ENCODE results near the gene ZSCAN29. TPM values are rescaled to one million over a fixed set of nuclear protein-coding genes. Genes with fewer than 3 reads are reported as not detected.
"Not testable (repeated sequence)": the region's sequence is repeated elsewhere in the genome, so short reads cannot be mapped to it uniquely, and the experiment has no call there.

Gene ZSCAN29
- polyA plus RNA-seq (ENCODE audit: insufficient read length in 4 of 4) = 10 to 100 TPM; 24.5 to 28.7 (median 26.3) TPM

- peak; percentile 60 to 72 (median 70) for DNase-seq (ENCODE audit: low read depth in 4 of 4, low spot score in 3 of 4)
Observed at GRCh38 chr15:43370975-43371974, at the start of gene ZSCAN29, which contains the start of gene TUBGCP4. ZSCAN29 (minus strand) TSS chr15:43371043; CDS start chr15:43369913, 1,130 bp downstream. TUBGCP4 (plus strand) TSS chr15:43371101; CDS start chr15:43371355, 254 bp downstream.

GRCh38 chr15:43420435-43420834, 49.6 kb upstream of the ZSCAN29 start:
- DNase-seq (ENCODE audit: low read depth in 4 of 4, low spot score in 3 of 4) = no peak

GRCh38 chr15:43414196-43414595, 43.4 kb upstream of the ZSCAN29 start:
- no peak for DNase-seq (ENCODE audit: low read depth in 4 of 4, low spot score in 3 of 4)

GRCh38 chr15:43412096-43412495, 41.3 kb upstream of the ZSCAN29 start:
- no peak for DNase-seq (ENCODE audit: low read depth in 4 of 4, low spot score in 3 of 4)

GRCh38 chr15:43410572-43411214, 39.9 kb upstream of the ZSCAN29 start:
- no peak for DNase-seq (ENCODE audit: low read depth in 4 of 4, low spot score in 3 of 4)

- no peak for DNase-seq (ENCODE audit: low read depth in 4 of 4, low spot score in 3 of 4)
Observed at GRCh38 chr15:43408789-43409188, 37.9 kb upstream of the ZSCAN29 start.

GRCh38 chr15:43406808-43407207, 36.0 kb upstream of the ZSCAN29 start:
- no peak for DNase-seq (ENCODE audit: low read depth in 4 of 4, low spot score in 3 of 4)

GRCh38 chr15:43406189-43406588, 35.3 kb upstream of the ZSCAN29 start:
- DNase-seq (ENCODE audit: low read depth in 4 of 4, low spot score in 3 of 4) = no peak

GRCh38 chr15:43404130-43404529, 33.3 kb upstream of the ZSCAN29 start:
- DNase-seq (ENCODE audit: low read depth in 4 of 4, low spot score in 3 of 4) = no peak

- DNase-seq (ENCODE audit: low read depth in 4 of 4, low spot score in 3 of 4) = no peak
Observed at GRCh38 chr15:43403616-43404015, 32.8 kb upstream of the ZSCAN29 start.

GRCh38 chr15:43402255-43402654, 31.4 kb upstream of the ZSCAN29 start:
- DNase-seq (ENCODE audit: low read depth in 4 of 4, low spot score in 3 of 4) = no peak

GRCh38 chr15:43393592-43393991, 22.7 kb upstream of the ZSCAN29 start:
- DNase-seq (ENCODE audit: low read depth in 4 of 4, low spot score in 3 of 4) = not testable (repeated sequence)

GRCh38 chr15:43390723-43391122, 19.9 kb upstream of the ZSCAN29 start:
- DNase-seq (ENCODE audit: low read depth in 4 of 4, low spot score in 3 of 4) = no peak

- no peak for DNase-seq (ENCODE audit: low read depth in 4 of 4, low spot score in 3 of 4)
Observed at GRCh38 chr15:43383070-43383469, 12.2 kb upstream of the ZSCAN29 start.

GRCh38 chr15:43382310-43382709, 11.5 kb upstream of the ZSCAN29 start:
- DNase-seq (ENCODE audit: low read depth in 4 of 4, low spot score in 3 of 4) = no peak

GRCh38 chr15:43378601-43379000, 7.8 kb upstream of the ZSCAN29 start:
- DNase-seq (ENCODE audit: low read depth in 4 of 4, low spot score in 3 of 4) = no peak

GRCh38 chr15:43376017-43376705, 5.3 kb upstream of the ZSCAN29 start:
- no peak for DNase-seq (ENCODE audit: low read depth in 4 of 4, low spot score in 3 of 4)

GRCh38 chr15:43370310-43370974, 401 bp downstream of the ZSCAN29 start:
- peak in 3 of 4 donors; percentile 28 to 44 (median 31) for DNase-seq (ENCODE audit: low read depth in 4 of 4, low spot score in 3 of 4)

GRCh38 chr15:43361313-43361903, 9.4 kb downstream of the ZSCAN29 start:
- DNase-seq (ENCODE audit: low read depth in 4 of 4, low spot score in 3 of 4) = no peak

GRCh38 chr15:43360821-43361220, 10.0 kb downstream of the ZSCAN29 start:
- DNase-seq (ENCODE audit: low read depth in 4 of 4, low spot score in 3 of 4) = no peak
